Stimulated activated CD8-positive, alpha-beta memory T cell treated with anti-CD3 and anti-CD28 coated beads, Interleukin-2, amount 100 ng/mL, for 1 hour (primary cell): ENCODE measurements around the gene HNRNPA1.
"Not testable (repeated sequence)": the region's sequence is repeated elsewhere in the genome, so short reads cannot be mapped to it uniquely, and the experiment has no call there.

Experiments
- DNase-seq, 2 donors: peaks; one replicate each; pipeline ENCODE4 v3.0.0-alpha.2; 2020; ENCODE audit warnings: low read depth in 2 of 2

The HNRNPA1 gene

GRCh38 chr12:54298904-54299303 lies 18.4 kb downstream of the HNRNPA1 start:
- DNase-seq = no peak

- no peak for DNase-seq
These were observed 19.1 kb downstream of the HNRNPA1 start for GRCh38 chr12:54299515-54300224.

DNA sequence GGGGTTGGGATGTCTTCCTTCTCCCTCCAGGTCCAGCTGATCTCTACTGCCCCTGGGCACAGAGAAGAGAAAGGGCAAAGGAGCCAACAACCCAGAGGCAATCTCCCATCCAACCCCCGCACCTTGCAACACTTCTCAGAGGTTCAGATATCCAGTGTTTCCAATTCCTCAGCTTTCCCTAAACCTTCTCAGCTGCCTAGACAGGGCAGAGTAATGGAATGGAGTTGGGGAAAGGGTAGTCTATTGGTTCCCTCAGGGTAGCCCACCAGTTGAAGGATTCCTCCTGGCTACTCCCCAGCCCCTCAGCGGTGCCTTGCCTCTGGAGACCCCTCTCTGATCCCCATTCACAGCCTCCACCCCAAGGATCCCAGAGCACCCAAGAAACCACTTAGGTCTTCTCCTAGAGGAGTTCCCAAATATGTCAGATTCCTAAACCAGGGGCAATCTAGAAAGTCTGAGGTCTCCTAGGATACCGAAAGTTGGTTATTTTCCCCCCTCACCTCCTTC lies 19.8 kb downstream of the HNRNPA1 start:
- no peak for DNase-seq

- DNase-seq = no peak
These were observed 20.4 kb downstream of the HNRNPA1 start, which contains the start of gene NFE2 for GRCh38 chr12:54300732-54301427. Gene NFE2 (minus strand): TSS chr12:54301015. CDS start chr12:54295248, 5,767 bp downstream.

- DNase-seq = no peak
These were observed 21.0 kb downstream of the HNRNPA1 start for GRCh38 chr12:54301428-54302048.

DNA sequence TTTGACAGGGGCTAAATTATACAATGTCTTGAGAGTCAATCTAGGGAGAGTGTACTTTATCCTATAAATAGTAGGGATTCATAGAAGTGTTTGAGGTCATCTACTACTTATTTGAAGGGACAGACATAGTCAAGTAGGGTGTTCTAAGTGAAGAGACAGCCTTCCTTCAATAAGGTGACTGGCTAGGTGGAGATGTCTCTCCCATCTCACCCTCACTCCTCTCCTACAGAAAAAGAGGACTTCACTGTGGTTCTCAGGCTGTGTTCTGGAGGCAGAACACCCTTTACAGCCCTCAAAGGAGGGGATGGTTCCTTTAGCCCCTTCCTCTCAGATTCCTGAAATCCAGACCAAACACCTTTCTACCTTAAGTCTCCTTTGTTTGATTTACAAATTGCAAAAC lies 23.1 kb downstream of the HNRNPA1 start:
- no peak for DNase-seq

GRCh38 chr12:54304187-54304810 lies 23.8 kb downstream of the HNRNPA1 start:
- DNase-seq = no peak

DNA sequence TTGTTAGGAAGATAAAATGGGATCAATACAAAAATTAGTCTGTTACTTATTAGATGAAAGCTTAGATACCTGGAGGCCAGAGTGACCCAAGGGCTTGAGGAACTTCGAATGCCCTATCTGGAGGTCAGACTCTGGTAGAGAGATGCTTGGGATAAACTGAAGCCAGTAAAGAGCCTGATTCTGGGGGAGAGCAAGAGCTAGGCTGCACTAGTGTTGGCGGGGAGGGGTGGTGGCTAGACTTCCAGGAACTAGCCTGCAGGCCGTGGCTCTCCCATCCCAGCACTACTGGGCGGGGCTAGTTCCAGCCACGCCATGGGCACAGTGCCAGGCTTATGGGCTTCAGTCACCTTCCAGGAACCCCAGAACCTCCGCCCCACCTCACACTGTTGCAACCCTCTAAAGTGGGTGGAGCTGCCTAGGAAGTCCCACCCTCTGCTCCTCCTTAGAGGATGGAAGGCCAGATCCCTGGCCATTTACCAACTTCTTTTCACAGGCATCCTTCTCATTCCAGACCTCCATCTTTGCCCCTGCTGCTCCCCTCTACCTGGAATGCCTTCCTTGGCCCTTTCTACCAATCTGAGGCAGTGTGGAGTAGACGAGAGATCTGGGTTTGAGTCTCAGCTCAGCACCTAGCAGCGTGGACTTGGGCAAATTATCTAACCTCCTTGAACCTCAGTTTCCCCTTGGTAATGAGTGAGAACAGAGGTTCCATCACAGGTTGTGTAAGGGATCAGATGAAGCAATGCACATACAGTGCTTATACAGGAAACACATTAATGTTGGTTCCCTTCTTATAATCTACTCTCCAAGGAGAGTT lies 26.6 kb downstream of the HNRNPA1 start:
- no peak for DNase-seq

DNA sequence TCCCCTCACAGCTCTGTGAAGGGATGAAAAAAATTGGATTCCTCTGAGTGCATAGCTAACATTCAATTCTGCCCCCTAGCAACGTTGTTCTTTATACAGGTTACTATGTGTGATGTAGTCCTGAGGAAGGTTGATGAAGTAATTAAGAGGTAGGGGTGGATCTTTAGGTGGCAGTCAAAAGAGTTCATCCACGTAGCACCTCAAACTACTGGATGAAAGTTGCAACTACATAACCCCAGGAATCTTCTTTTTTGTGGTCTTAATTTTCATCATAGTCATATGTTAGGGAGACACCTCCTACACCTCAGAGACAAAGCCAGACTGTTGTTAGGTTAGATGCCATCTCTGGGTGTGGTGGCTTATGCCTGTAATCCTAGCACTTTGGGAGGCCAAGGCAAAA lies 30.5 kb downstream of the HNRNPA1 start:
- DNase-seq = no peak

DNA sequence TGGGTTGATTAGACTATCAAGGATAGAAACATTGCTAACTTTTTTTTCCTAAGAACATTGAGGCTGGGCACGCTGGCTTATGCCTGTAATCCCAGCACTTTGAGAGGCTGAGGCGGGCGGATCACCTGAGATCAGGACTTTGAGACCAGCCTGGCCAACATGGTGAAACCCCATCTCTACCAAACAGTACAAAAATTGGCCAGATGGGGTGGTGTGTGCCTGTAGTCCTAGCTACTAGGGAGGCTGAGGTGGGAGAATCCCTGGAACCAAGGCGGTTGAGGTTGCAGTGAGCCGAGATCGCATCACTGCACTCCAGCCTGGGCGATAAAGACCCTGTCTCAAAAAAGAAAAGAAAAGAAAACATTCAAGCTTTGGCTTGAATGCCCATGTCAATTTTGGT lies 31.8 kb downstream of the HNRNPA1 start:
- not testable (repeated sequence) for DNase-seq

- DNase-seq = no peak
These were observed 40.8 kb downstream of the HNRNPA1 start for GRCh38 chr12:54321363-54321762.

- DNase-seq = peak; percentile 79 to 84
These were observed 44.3 kb downstream of the HNRNPA1 start, which contains the start of gene COPZ1 for GRCh38 chr12:54324617-54325441. Gene COPZ1 (plus strand): TSS chr12:54325131. CDS start chr12:54325164, 33 bp downstream.

GRCh38 chr12:54325442-54326109 lies 45.0 kb downstream of the HNRNPA1 start:
- DNase-seq = not testable (repeated sequence)

GRCh38 chr12:54328595-54329337 lies 48.2 kb downstream of the HNRNPA1 start:
- DNase-seq = no peak

DNA sequence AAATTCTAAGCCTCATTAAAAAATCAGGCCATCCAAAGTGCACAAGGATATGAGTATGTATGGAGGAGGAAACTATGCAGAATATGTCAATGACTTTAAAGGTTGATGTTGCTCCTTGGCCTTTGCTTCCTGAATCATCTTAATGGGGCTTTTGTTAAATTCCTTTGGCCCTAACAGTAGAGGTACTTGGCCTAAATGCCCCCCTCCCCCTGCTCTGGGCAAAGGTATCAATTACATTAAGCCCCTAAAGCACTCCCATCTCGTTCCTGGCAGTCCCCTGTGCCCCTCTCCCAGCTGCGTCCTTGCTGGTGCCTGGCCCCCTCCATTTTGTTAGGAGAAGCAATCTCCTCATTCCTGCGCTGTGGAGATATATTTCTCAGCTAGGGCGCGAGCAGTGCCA lies 49.2 kb downstream of the HNRNPA1 start:
- no peak for DNase-seq

- no peak for DNase-seq
These were observed 49.9 kb downstream of the HNRNPA1 start for GRCh38 chr12:54330442-54330841.

- no peak for DNase-seq
These were observed 50.9 kb downstream of the HNRNPA1 start for GRCh38 chr12:54331461-54331860.

DNA sequence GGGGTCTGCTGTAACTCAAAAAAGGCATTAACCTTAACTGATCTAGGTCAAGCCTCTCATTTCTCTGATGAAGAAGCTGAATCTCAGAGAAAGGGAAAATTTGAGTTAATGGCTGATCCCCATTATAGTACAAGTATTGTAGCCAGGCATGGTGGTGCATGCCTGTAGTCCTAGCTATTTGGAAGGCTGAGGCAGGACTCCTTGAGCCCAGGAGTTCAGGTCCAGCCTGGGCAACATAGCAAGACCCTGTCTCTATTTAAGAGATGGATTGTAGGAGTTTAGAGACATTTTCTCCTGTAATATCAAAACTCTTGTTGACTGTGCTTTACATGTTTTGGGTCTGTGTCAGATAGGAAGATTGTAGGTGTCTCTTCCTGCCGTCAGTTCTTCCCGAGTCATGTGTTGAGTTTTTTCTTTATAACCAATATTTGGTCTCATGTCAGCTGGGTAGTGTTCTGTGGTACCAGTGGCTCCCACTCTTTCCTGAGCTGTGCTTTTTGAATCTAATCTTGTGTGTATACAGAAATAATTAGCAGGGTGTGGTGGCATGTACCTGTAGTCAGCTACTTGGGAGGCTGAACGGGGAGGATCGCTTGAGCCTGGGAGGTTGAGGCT lies 53.0 kb downstream of the HNRNPA1 start:
- DNase-seq = no peak
